Natural killer cell (primary cell): ENCODE results near the gene POLR3B. TPM values are rescaled to one million over a fixed set of nuclear protein-coding genes. Genes with fewer than 3 reads are reported as not detected.
A peak's percentile ranks its signal among the peaks of the same experiment; 100 is the strongest.

Experiments
- ATAC-seq, 3 donors: fragments of 150-1000 bp in 2 of 3; fragments of 200-7000 bp in 1 of 3; cut with Tn5 transposase; 1 replicate in 1 of 3; 2 replicates in 2 of 3; pipeline ENCODE4 v1.10.0; 2021; ENCODE audit warnings: mild to moderate bottlenecking in 2 of 3, moderate library complexity in 2 of 3
- DNase-seq, 2 donors: peaks; one replicate each; pipeline versions ENCODE4 v3.0.0 to v3.0.0-alpha.2; 2013 to 2021; ENCODE audit warnings: mixed read lengths in 1 of 2
- H3K27ac ChIP-seq: one replicate; pipeline ENCODE4 v1.5.1; 2013; ENCODE audit warnings: mild to moderate bottlenecking, low read length
- H3K27me3 ChIP-seq: one replicate; pipeline ENCODE4 v1.6.1; 2013; ENCODE audit warnings: low read length; ENCODE audit not compliant: control insufficient read depth, insufficient read depth
- H3K36me3 ChIP-seq: one replicate; pipeline ENCODE4 v1.6.1; 2013; ENCODE audit warnings: low read length; ENCODE audit not compliant: control insufficient read depth, insufficient read depth
- H3K4me1 ChIP-seq: one replicate; pipeline ENCODE4 v1.6.1; 2013; ENCODE audit warnings: low read length; ENCODE audit not compliant: control insufficient read depth, insufficient read depth
- H3K4me3 ChIP-seq: one replicate; pipeline ENCODE4 v1.5.1; 2013; ENCODE audit warnings: low read length
- H3K9me3 ChIP-seq: one replicate; pipeline ENCODE4 v1.6.1; 2013; ENCODE audit warnings: low read length; ENCODE audit not compliant: control insufficient read depth, insufficient read depth
- H3K27ac Mint-ChIP-seq, 2 donors: one replicate each; pipeline ENCODE4 v1.8.0; 2022; ENCODE audit warnings: mild to moderate bottlenecking in 2 of 2, mixed read lengths in 2 of 2, moderate library complexity in 1 of 2
- H3K27me3 Mint-ChIP-seq, 2 donors: one replicate each; pipeline ENCODE4 v1.8.0; 2022; ENCODE audit warnings: low read depth in 2 of 2, mixed read lengths in 2 of 2
- H3K36me3 Mint-ChIP-seq: one replicate; pipeline ENCODE4 v1.8.0; 2022; ENCODE audit warnings: mixed read lengths
- H3K4me1 Mint-ChIP-seq, 2 donors: one replicate each; pipeline ENCODE4 v1.8.0; 2022; ENCODE audit warnings: mixed read lengths in 2 of 2
- H3K4me3 Mint-ChIP-seq: one replicate; pipeline ENCODE4 v1.8.0; 2022; ENCODE audit warnings: mild to moderate bottlenecking, moderate library complexity, mixed read lengths
- H3K9me3 Mint-ChIP-seq, 2 donors: one replicate each; pipeline ENCODE4 v1.8.0; 2022; ENCODE audit warnings: mixed read lengths in 2 of 2
- WGBS: methylation state at CpG from one replicate; pipeline ENCODE4 v1.1.7; 2013; ENCODE audit warnings: missing lambda C conversion rate; ENCODE audit not compliant: insufficient coverage; 5-methylcytosine and 5-hydroxymethylcytosine counted together
- intact Hi-C: fragments of 100-400 bp; cut with micrococcal nuclease; formaldehyde crosslinking; loops from one replicate; pipeline ENCODE4 v1.14.2; 2022
- total RNA-seq, 4 donors: library from RNA; stranded (reverse); fragments of 120-200 nt in 1 of 4; gene quantifications; one replicate each; pipeline versions ENCODE4 v1.2.3 to v1.2.4, GENCODE V29; 2013 to 2022
- TF ChIP-seq, protein P1 (sequence below): fragments of 200-600 bp; IDR thresholded peaks from one replicate; pipeline ENCODE4 v1.8.0; 2022; ENCODE audit warnings: antibody characterized with exemption

POLR3B gene
- total RNA-seq, 3 donors from 2014 or later (not counting 1 experiment from before 2014, with no cell fraction given): 3.8 to 8.1 (median 5.4) TPM

- peaks cover 5% of the 10 kb centered on the region for H3K36me3 Mint-ChIP-seq
Observed at GRCh38 chr12:106333756-106334155, 23.8 kb upstream of the POLR3B start.

DNA sequence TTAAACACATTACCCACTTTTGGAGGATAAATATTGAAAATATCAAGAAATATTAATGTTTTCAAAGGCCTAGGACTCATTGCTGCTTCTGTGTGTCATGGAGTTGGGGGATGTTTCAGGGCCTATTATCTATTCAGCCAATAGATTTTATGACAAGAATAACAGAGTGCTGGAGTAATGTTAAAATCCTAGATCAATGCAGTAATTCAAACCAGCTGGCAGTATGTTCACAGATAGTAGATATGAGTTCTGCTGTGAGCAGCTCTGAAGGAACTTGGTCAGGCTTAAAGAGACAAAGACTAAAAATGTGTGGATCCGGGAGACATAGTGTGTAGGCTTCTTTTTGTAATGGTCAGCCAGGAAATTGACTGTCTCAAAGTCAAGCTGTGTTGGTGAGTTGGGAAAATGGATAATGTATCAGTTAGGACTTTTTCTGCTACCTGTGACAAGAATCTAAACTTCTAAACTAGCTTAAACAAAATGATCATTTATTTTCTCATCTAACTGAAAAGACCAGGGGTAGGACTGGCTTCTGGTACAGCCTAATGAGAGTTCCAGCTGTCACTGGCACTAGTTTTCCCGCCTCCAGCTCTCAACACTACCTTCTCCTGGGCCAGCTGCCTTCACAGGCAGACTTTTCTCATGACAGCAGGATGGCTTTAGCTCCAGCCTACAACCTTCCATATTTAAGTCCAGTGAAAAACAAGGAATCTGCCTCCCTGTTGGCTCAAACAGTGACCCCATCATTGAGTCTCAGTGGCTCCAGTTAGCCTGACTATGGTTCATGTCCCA is 16.3 kb upstream of the POLR3B start:
- Histone ChIP-seq H3K27ac (no peak overlapping the region), H3K4me1 (no peaks in the 10 kb centered on the region), H3K4me3 (no peak overlapping the region), H3K36me3 (peaks cover 26% of the 10 kb centered on the region), H3K27me3 (no peaks in the 10 kb centered on the region), H3K9me3 (no peaks in the 10 kb centered on the region)
- Mint-ChIP-seq H3K36me3 (peaks cover 5% of the 10 kb centered on the region), H3K9me3 (no peaks in the 10 kb centered on the region), H3K27ac (peak overlapping the region in 1 of 2 donors; percentile 30), H3K4me1 (peaks cover 0 to 6% of the 10 kb centered on the region in 2 donors), H3K27me3 (no peaks in the 10 kb centered on the region), H3K4me3 (no peak overlapping the region)
- 97% methylated on average over 2 of the region's 2 CpGs for WGBS
- ATAC-seq (no peak), DNase-seq (no peak)
- TF ChIP-seq, protein P1, sequence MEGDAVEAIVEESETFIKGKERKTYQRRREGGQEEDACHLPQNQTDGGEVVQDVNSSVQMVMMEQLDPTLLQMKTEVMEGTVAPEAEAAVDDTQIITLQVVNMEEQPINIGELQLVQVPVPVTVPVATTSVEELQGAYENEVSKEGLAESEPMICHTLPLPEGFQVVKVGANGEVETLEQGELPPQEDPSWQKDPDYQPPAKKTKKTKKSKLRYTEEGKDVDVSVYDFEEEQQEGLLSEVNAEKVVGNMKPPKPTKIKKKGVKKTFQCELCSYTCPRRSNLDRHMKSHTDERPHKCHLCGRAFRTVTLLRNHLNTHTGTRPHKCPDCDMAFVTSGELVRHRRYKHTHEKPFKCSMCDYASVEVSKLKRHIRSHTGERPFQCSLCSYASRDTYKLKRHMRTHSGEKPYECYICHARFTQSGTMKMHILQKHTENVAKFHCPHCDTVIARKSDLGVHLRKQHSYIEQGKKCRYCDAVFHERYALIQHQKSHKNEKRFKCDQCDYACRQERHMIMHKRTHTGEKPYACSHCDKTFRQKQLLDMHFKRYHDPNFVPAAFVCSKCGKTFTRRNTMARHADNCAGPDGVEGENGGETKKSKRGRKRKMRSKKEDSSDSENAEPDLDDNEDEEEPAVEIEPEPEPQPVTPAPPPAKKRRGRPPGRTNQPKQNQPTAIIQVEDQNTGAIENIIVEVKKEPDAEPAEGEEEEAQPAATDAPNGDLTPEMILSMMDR: no peak
- intact Hi-C loops: no loop called here

More at GRCh38 chr12:106333756-106334155, 23.8 kb upstream of the POLR3B start:
- ATAC-seq (no peak), DNase-seq (no peak)
- no peaks in the 10 kb centered on the region for H3K27me3 Mint-ChIP-seq
- no peak overlapping the region for H3K27ac Mint-ChIP-seq
- Histone ChIP-seq H3K4me1 (no peaks in the 10 kb centered on the region), H3K36me3 (peaks cover 48% of the 10 kb centered on the region), H3K9me3 (no peaks in the 10 kb centered on the region), H3K4me3 (no peak overlapping the region), H3K27ac (no peak overlapping the region), H3K27me3 (no peaks in the 10 kb centered on the region)
- 87% methylated on average over 2 of the region's 2 CpGs for WGBS
- intact Hi-C loops: no loop called here
- no peak overlapping the region for H3K4me3 Mint-ChIP-seq
- TF ChIP-seq, protein P1: no peak
- H3K4me1 Mint-ChIP-seq: peaks cover 0 to 17% of the 10 kb centered on the region in 2 donors
- H3K9me3 Mint-ChIP-seq: no peaks in the 10 kb centered on the region

DNA sequence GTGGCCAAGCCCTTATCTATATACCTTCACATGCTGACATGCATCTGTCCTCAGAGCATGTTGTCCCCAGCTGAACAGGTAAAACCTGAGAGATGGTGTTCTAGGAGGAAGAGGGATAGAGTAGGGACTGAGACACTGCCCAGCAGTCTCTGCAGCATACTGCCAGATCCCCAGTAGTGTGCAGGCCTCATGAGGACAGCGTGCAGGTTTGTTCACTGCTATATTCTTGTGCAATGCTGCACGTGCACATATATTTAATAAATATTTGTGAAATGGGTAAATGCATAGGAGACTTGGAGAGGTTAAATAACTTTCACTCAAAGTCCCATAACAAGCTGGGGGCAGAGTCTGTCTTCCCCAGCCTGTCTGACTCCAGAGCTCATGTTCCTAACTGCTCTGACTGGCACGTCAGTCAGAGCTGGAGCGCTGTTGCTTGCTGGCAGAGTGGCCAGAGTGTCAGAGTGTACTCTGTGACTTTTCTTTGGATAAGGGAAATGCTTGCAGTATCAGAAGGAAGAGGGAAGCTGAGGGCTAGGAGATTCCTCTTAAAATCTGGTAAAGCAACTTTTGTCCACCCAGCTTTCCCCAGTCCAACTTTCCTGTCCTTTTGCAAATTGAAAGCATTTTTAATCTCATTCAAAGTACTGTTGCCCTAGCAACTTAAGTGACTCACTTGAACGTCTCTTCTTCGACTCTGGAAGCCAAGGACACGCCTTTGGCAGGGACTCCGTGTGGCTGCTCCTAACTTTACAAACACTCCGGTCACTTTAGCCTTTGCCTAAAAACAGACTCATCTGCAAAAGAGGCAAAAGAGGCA is 14.9 kb upstream of the POLR3B start:
- no peaks in the 10 kb centered on the region for H3K27me3 Mint-ChIP-seq

More for the DNA sequence above, 14.9 kb upstream of the POLR3B start:
- peaks cover 31% of the 10 kb centered on the region for H3K36me3 ChIP-seq
- H3K9me3 ChIP-seq: no peaks in the 10 kb centered on the region
- H3K4me1 ChIP-seq: no peaks in the 10 kb centered on the region
- H3K27ac Mint-ChIP-seq: no peak overlapping the region
- no peaks in the 10 kb centered on the region for H3K27me3 ChIP-seq
- H3K4me3 Mint-ChIP-seq: no peak overlapping the region
- TF ChIP-seq, protein P1: no peak
- DNase-seq: no peak
- H3K9me3 Mint-ChIP-seq: no peaks in the 10 kb centered on the region
- intact Hi-C loops: no loop called here
- WGBS: 96% methylated on average over 7 of the region's 9 CpGs
- H3K4me1 Mint-ChIP-seq: peaks cover 0 to 6% of the 10 kb centered on the region in 2 donors
- no peak for ATAC-seq
- H3K27ac ChIP-seq: no peak overlapping the region
- no peak overlapping the region for H3K4me3 ChIP-seq
- peaks cover 5% of the 10 kb centered on the region for H3K36me3 Mint-ChIP-seq
